C4-2B (cell line): ENCODE measurements around the gene CDH23.

ENCODE experiments used
- H3K27ac ChIP-seq: fragments of 450-650 bp; 2 replicates; pipeline ENCODE4 v1.5.1; 2017
- ZFX ChIP-seq: fragments of 450-650 bp; IDR thresholded peaks from 2 replicates; pipeline ENCODE4 v1.6.1; 2017
- TF ChIP-seq, protein P1 (sequence below): fragments of 450-650 bp; conservative IDR thresholded peaks from 2 replicates; pipeline ENCODE4 v1.5.1; 2017; ENCODE audit warnings: mild to moderate bottlenecking

CDH23 gene

DNA sequence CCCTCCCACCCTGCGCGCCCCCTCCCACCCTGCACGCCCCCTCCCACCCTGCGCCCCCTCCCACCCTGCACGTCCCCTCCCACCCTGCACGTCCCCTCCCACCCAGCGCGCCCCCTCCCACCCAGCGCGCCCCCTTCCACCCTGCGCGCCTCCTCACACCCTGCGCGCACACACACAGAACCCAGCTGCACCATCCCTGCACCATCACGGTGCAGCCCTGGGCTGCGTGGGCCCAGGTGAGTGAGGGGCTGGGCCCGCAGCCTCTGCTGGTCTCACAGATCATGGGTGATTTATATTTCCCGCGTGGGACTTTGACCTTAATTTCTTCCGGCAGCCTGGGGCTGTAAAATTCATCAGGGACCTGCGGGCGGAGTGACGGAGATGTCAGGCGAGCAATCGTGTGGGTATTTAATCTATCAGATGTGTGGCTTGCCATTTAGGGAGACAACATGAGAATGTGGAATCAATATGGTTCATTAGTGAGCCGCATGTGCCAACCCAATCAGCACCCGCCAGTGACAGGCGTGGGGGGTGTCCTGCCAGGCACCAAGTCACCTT, 265.1 kb downstream of the CDH23 start:
- TF ChIP-seq ZFX, result no peak
- TF ChIP-seq, protein P1, sequence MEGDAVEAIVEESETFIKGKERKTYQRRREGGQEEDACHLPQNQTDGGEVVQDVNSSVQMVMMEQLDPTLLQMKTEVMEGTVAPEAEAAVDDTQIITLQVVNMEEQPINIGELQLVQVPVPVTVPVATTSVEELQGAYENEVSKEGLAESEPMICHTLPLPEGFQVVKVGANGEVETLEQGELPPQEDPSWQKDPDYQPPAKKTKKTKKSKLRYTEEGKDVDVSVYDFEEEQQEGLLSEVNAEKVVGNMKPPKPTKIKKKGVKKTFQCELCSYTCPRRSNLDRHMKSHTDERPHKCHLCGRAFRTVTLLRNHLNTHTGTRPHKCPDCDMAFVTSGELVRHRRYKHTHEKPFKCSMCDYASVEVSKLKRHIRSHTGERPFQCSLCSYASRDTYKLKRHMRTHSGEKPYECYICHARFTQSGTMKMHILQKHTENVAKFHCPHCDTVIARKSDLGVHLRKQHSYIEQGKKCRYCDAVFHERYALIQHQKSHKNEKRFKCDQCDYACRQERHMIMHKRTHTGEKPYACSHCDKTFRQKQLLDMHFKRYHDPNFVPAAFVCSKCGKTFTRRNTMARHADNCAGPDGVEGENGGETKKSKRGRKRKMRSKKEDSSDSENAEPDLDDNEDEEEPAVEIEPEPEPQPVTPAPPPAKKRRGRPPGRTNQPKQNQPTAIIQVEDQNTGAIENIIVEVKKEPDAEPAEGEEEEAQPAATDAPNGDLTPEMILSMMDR, result no peak

DNA sequence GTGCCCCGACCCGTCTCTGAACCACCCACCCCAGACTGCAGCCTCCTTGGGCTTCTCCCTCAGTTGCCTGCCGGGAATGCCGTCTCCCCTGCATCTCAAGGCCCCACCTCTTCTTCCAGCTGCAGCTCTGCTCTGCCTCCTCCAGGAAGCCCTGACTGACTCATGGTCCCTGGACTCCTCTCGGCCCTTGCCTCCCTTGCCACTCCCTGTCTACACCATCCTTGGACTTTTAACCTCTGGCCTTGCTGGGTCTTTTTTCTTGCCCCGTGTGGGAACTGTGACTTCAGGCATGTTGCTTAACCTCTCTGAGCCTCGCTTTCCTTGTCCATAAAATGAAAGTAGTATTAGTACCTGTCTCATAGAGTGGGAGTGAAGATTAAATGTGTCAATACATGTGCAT, 266.6 kb downstream of the CDH23 start:
- TF ChIP-seq ZFX, result no peak
- TF ChIP-seq, protein P1, result no peak
- no peak overlapping the region for H3K27ac ChIP-seq

More for the DNA sequence above, 265.1 kb downstream of the CDH23 start:
- H3K27ac ChIP-seq, result no peak overlapping the region

DNA sequence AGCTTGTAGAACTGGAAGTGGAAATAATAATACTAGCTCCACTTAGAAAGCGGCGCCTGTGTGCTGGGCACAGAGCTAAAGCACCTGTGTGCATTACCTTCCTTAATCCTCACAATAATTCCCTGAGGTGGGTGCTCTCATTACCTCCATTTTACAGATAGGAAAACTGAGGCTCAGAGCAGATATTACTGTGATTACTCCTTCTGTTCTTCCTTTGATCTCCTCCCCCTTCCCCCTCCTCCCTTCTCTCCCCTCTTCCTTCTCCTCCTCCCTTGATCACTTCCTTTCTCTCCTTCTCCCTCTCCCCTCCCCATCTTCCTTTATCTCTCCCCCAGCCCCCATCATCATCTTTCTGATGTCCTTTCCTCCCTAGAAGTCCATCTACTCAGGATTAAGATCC, 267.9 kb downstream of the CDH23 start:
- TF ChIP-seq, protein P1, result no peak
- no peak for TF ChIP-seq ZFX
- no peak overlapping the region for H3K27ac ChIP-seq

DNA sequence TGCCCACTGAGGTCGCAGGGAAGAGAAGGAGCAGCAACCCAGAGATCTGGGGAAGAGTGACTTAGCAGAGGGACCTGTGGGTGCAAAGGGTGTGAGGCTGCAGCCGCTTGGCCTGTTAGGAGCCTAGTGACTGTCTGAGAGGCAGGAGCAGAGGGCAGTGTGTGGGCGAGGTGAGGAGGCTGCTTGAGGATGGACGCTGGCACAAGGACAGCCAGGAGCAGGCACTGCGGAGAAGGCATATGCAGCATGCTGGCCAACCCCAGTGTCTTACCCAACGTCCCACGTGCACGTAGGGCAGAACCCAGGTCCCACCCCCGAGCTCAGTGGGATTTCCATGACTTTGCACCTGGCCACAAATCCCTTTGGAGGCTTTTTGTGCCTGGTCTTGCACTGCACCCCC, 268.7 kb downstream of the CDH23 start:
- TF ChIP-seq, protein P1, result no peak
- no peak for TF ChIP-seq ZFX
- H3K27ac ChIP-seq, result no peak overlapping the region

DNA sequence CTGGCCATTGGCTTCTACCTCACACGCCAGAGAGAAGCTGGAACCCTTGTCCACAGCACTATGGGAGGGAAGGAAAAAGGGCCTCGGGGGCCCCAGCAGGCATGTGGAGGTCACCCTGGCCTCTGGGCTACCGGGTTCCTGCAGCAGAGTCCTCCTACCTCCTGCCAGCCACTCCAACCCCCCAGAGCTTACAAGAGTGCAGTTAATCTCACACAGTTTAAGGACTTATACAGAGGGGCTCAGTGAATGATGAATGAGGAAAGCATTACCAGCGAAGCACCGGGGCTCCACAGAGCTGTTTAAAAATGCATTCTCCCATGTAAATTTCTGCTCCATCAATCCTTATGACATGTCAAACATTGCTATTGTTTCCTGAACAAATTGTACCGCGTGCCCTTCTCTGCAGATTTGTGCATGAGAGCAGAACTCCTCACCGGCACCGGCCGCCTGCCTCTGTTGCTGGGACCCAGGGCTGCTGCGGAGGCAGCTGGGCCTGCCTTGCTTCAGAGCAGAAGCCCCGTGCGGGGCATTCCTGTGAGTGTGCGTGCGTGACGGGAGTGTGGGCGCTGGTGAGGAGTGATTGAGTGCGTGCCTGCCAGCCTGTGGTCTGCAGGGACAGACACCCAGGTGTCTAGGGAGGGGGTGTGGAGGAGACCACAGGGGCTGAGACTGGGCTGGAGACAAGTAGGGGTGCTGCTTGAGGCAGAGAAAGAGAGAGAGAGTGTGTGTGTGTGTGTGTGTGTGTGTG, 270.1 kb downstream of the CDH23 start:
- H3K27ac ChIP-seq, result no peak overlapping the region
- TF ChIP-seq ZFX, result no peak
- TF ChIP-seq, protein P1, result no peak

DNA sequence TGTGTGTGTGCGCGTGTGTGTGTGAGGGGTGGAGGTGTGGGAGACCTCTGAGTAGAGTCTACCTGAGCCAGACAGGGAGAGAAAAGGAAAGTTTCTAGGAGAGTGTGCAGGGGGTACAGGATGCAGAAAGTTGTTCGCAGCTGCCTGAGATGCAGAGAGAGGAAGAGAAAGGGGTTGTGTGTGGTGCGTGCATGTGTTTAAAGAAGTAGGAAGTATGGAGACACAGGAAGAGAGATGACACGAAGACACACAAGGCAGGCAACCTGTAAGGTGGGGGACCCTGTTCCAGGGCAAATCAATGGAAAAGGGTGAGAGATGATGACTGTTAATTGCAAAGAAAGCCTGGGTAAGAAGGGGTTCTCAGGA, 270.6 kb downstream of the CDH23 start:
- H3K27ac ChIP-seq, result no peak overlapping the region
- TF ChIP-seq ZFX, result no peak
- TF ChIP-seq, protein P1, result no peak

DNA sequence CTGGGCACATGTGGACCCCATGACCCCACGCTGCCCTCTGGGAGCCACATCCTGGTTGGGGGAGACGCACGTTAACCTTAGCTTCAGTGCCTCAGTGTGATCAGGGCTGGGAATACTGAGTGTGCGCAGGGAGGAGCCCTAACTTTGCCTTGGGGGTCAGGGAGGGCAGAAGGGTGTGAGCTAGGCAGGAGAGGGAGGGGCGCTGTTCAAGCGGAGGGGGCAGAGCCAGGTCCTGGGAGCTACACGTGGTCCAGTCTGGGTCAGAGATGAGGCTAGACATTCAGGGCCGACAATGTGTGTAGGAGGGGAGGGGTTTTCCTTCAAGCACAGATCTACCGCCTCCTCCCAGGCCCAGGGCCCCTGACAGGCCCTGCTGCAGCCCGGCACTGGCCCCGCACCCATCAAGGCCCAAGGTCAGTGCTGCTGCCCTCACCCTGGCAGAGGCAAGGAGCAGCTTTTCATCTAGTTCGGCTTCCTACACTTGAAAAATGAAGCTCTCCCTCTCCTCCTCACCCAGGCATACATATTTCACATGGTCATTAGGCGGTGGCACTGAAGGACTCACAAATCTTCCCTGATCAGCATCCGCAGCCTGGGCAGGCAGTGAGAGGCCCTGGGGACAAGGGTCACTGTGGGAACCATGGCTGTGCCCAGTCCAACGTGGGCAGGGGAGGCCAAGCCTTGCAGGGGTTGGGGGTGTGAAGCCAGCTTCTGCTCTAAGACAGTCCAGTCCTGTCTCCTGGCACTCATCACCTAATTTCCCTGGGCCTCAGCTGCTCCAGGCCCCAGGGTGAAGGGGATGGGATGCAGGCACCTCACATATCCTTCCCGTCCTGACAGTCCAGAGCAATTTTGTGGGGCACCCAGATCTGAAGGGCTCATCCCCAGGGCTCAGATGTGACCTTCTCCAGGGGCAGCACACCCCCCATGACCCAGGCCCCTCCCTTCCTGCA, 275.6 kb downstream of the CDH23 start:
- H3K27ac ChIP-seq, result no peak overlapping the region
- TF ChIP-seq ZFX, result no peak
- TF ChIP-seq, protein P1, result no peak
